Skeletal muscle cell (primary cell): ENCODE data around the gene C1orf105.

Source experiments
- DNase-seq: peaks from one replicate; pipeline ENCODE4 v3.0.0-alpha.2; 2010; ENCODE audit warnings: low read depth
- H3K4me3 ChIP-seq: 2 replicates; pipeline ENCODE4 v1.5.1; 2011; ENCODE audit warnings: low read depth, mild to moderate bottlenecking, control low read depth, low read length, moderate library complexity

Gene C1orf105

GRCh38 chr1:172394141-172394751, 26.2 kb upstream of the C1orf105 start:
- no peak for DNase-seq
- H3K4me3 ChIP-seq: no peak overlapping the region

GRCh38 chr1:172394811-172395210, 25.7 kb upstream of the C1orf105 start:
- DNase-seq: no peak

DNA sequence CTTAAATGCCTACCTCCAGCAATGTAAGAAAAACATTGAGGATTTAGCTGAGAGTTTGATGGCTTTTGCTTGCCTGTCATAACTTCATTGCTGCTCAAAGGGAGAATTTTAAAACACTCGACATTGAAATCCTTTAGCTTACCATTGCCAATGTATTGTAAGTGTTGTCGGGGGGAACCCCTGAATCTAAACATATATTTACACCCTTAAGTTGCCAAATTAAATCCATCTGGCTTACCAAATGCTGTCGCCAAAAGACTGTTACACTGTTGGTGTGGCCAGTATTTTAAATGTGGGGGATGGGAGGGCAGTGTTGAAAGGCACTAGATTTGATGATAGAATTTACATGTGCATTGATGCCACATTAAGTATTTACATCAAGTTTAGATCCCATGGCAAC, 24.9 kb upstream of the C1orf105 start:
- DNase-seq: no peak
- H3K4me3 ChIP-seq: no peak overlapping the region

More at GRCh38 chr1:172394811-172395210, 25.7 kb upstream of the C1orf105 start:
- H3K4me3 ChIP-seq: no peak overlapping the region

GRCh38 chr1:172397221-172397620, 23.3 kb upstream of the C1orf105 start:
- no peak overlapping the region for H3K4me3 ChIP-seq
- no peak for DNase-seq

- no peak for DNase-seq
- H3K4me3 ChIP-seq: no peak overlapping the region
Observed at GRCh38 chr1:172397633-172398032, 22.9 kb upstream of the C1orf105 start.

DNA sequence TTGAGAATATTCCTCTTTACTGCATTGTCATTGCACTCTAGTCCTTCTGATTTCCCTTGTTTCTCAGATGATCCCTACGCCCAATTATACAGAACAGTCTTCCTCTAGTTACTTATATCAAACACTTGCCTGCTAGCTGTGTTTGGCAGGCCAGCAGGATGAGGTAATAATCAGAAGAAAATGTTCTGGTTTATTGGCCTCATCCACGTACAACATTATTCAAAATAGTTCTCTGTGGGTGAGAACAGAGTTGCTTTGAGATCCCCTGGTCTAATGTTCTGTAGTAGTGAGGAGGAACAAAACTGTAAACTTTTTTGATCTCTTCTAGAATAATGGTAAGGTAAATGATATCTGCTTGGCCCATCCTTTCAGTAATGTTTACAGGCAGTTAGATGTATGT, 22.3 kb upstream of the C1orf105 start:
- H3K4me3 ChIP-seq: no peak overlapping the region
- peak; percentile 40 for DNase-seq

GRCh38 chr1:172398970-172399755, 21.3 kb upstream of the C1orf105 start:
- peak; percentile 92 for DNase-seq
- no peak overlapping the region for H3K4me3 ChIP-seq

GRCh38 chr1:172399756-172400721, 20.4 kb upstream of the C1orf105 start:
- no peak for DNase-seq
- H3K4me3 ChIP-seq: no peak overlapping the region

- no peak for DNase-seq
- no peak overlapping the region for H3K4me3 ChIP-seq
Observed at GRCh38 chr1:172400722-172401105, 19.8 kb upstream of the C1orf105 start.

- no peak for DNase-seq
- no peak overlapping the region for H3K4me3 ChIP-seq
Observed at GRCh38 chr1:172401477-172401876, 19.0 kb upstream of the C1orf105 start.

- no peak for DNase-seq
- no peak overlapping the region for H3K4me3 ChIP-seq
Observed at GRCh38 chr1:172401892-172402291, 18.6 kb upstream of the C1orf105 start.

DNA sequence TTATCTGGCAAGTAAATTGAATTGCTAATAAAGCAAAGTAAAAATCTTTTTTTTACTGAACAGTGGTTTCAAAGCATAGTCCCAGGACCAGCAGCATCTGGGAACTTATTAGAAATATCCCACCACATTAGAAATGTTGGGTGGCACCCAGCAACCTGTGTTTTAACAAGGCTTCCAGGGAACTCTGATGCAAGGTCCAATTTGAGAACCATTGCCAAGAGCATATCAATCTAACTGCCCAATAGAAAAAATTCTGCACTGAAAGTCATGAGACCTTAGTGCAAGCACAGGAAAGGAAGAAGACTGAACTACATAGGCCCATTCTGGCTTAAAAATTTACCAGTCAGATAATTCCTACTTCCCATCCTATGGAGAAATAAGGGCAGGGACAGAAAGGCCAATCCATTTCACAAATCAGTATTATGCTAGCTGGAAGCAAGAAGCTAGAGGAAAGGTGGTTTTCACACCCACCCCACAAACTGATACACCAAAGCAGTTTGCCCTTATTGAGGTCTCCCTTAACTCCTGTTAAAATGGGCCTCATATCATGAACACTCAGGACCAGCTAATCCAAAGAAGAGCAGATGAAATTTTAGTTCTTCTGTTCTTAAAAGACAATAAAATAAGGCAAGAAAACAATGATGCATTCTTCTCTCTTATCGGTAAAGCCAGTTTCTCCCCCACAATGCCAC, 17.5 kb upstream of the C1orf105 start:
- no peak overlapping the region for H3K4me3 ChIP-seq
- DNase-seq: no peak

GRCh38 chr1:172404121-172404520, 16.4 kb upstream of the C1orf105 start:
- no peak for DNase-seq

GRCh38 chr1:172405912-172406311, 14.6 kb upstream of the C1orf105 start:
- no peak overlapping the region for H3K4me3 ChIP-seq
- DNase-seq: no peak

More at GRCh38 chr1:172404121-172404520, 16.4 kb upstream of the C1orf105 start:
- H3K4me3 ChIP-seq: no peak overlapping the region

DNA sequence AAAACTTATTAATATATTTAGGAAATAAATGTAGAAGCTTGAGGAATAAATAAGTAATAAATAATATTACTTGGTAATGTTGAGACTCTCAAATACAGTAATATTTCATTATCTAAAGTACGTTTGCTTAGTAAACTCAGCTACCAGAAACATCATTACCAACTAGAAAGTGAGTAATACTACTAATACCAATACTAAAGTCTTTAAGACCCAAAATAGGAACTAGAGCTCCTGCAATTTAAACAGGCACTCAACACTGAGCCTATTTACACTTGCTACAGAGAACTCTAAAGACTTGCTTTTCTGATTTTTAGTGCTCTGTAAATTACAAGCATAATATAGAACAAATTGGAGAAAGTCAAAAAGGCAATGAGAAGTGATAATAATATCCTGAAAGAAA, 13.5 kb upstream of the C1orf105 start:
- H3K4me3 ChIP-seq: no peak overlapping the region
- DNase-seq: no peak

GRCh38 chr1:172408958-172409357, 11.5 kb upstream of the C1orf105 start:
- no peak overlapping the region for H3K4me3 ChIP-seq
- peak; percentile 51 for DNase-seq

DNA sequence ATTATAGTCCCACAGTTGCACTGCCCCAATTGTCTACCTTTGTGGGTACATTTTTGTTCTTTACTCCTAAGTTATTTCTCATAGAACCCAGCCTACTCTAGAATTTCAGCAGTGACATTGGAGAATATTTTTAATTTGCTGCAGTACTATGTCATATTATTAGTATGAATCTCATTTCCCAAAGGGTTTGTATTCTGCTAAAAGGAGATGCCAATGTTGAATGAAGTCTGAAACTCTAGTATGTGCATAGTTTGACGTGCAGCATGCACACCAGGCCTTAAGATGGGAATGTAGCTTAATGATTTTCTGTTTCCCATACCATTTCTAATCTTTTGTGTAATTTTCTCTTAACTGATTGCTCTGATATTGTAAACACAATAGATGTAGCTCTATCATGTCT, 10.5 kb upstream of the C1orf105 start:
- no peak for DNase-seq
- H3K4me3 ChIP-seq: no peak overlapping the region

DNA sequence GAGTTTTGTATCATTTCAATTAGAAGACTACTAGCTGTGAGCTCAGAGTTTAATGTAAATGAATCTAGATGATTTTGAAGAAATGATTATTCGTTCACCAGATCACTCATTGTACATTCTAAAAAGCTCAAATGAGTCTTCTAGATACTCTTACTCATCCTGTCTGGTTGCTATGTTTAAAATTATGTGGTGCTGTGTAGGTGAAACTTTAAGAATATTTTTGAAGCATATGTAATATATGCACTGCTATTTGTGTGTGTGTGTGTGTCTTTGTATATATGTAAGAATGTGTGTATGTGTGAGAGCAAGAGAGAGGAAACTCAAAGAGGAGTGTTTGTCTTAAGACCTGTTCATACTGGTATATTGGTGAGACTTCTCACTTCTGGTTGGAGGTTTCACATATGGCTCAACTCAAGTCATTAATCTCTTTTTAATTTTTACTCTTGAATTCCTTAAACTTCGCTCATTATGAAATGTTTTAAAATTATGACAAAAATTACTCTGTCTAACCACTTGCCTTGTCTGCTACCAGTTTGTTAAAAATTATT, 8.6 kb upstream of the C1orf105 start:
- no peak overlapping the region for H3K4me3 ChIP-seq
- DNase-seq: no peak

DNA sequence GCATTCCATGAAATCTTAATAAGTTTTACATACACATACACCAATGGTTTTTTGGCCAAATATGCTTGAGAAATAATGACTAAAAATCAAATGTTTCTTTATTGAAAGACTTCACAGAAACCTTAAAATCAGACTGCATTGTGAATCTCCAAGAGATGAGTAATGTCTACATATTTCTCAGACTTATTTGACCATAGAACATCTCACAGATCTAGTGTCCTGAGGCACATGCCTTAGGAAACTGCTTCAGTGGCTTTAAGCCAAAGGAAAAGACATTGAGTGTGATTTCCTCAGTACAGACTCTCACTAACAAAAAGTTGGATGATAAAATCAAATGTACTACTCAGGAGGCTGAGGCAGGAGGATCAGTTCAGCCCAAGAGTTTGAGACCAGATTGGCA, 6.2 kb upstream of the C1orf105 start:
- no peak for DNase-seq
- no peak overlapping the region for H3K4me3 ChIP-seq
